Lower leg skin (tissue), 3 donors: ENCODE data around the gene GNG8.

Source experiments
- CTCF ChIP-seq, 3 donors: fragments of 450-650 bp; IDR thresholded peaks; one replicate each; pipeline ENCODE4 v1.5.1; 2016; ENCODE audit warnings: antibody characterized with exemption in 3 of 3, mild to moderate bottlenecking in 3 of 3, moderate library complexity in 2 of 3
- POLR2A ChIP-seq, 2 donors: fragments of 450-650 bp; IDR thresholded peaks; one replicate each; pipeline ENCODE4 v1.6.1; 2016 to 2017; ENCODE audit warnings: antibody characterized with exemption in 2 of 2, mild to moderate bottlenecking in 1 of 2, moderate library complexity in 1 of 2

GRCh38 chr19:46637224-46637623 is 1.2 kb upstream of the GNG8 start:
- TF ChIP-seq CTCF (IDR thresholded peaks at IDR 0.05) (no peak), POLR2A (IDR thresholded peaks at IDR 0.05) (no peak)
